Smooth muscle cell of the brain vasculature (primary cell): ENCODE data around the gene ZNF816.
"Not testable (repeated sequence)": the region's sequence is repeated elsewhere in the genome, so short reads cannot be mapped to it uniquely, and the experiment has no call there.

Experiments
- DNase-seq: peaks from one replicate; pipeline ENCODE4 v3.0.0-alpha.2; 2012; ENCODE audit warnings: low read depth, low spot score

ZNF816 gene

GRCh38 chr19:52962394-52963246 is at the start of gene ZNF816:
Gene ZNF816, minus strand, starts transcription at chr19:52962881. Its CDS starts 6,792 bp downstream, at chr19:52956089.
- peak; percentile 85 for DNase-seq

DNA sequence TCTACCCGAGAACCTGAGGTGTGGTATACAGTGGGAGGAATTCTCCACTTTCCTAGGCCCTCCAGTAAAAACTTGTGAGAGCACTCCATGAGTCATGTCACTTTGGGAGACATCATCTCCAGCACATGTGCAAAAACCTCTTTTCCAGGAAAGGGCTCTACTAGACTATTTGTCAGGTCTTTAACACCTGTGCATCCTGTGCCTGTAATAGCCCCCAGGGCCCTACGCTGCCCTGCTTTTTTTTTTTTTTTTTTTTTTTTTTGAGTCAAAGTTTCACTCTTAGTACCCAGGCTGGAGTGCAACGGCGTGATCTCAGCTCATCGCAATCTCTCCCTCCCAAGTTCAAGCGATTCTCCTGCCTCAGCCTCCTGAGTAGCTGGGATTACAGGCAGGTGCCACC is 49.3 kb upstream of the ZNF816 start:
- DNase-seq, result no peak

GRCh38 chr19:53010494-53010893 is 47.8 kb upstream of the ZNF816 start:
- DNase-seq, result no peak

- DNase-seq, result no peak
Measured at GRCh38 chr19:53008061-53008778, 45.5 kb upstream of the ZNF816 start.

- no peak for DNase-seq
Measured at GRCh38 chr19:53007606-53008005, 44.9 kb upstream of the ZNF816 start.

DNA sequence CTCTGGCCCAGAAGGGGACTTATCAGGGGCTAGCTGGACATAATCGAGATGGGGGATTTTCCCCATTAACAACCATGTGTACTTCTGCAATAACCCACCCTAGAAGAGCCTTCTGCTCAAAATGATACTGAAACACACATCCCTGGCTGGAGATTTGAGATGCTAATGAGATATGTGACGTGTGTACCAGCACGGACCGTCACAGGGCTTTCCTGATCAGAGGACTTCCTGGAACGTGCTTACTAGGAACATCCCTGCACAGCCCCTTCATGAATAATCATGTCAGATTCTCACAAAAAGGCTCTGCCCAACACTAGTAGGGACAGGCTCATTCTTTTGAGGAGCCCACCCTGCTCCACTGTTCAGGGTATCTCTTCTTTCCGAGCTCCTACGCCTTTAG is 44.5 kb upstream of the ZNF816 start:
- no peak for DNase-seq

DNA sequence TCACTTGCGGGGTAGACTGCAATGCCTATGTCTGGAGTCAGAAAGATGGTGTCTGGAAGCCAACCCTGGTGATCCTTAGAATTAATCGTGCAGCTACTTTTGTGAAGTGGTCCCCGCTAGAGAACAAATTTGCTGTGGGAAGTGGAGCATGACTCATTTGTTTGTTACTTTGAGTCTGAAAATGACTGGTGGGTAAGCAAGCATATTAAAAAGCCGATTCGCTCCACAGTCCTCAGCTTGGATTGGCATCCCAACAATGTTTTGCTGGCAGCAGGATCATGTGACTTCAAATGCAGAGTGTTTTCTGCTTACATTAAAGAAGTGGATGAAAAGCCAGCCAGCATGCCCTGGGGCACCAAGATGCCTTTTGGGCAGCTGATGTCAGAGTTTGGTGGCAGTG is 41.6 kb upstream of the ZNF816 start:
- no peak for DNase-seq

DNA sequence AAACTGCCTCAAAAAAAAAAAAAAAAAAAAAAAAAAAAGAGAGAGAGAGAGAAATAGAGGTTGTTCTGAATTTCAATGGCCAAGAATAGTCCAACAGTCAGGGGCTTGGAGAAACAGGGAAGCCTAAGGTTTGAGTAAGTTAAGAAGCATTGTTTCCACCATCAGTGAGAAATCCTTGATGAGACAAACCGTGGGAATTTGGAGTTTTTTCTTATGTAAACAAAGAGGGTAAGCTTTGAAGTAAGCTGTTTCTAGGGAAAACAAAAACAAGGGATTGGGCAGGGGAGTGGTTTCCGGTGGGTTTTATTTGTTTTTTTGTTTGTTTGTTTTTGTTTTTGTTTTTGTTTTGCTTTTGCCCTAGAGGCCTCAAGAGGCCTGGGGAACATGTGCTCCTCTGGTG is 39.8 kb upstream of the ZNF816 start:
- no peak for DNase-seq

- no peak for DNase-seq
Measured at GRCh38 chr19:52997975-52998374, 35.3 kb upstream of the ZNF816 start.

GRCh38 chr19:52995711-52996110 is 33.0 kb upstream of the ZNF816 start:
- no peak for DNase-seq

DNA sequence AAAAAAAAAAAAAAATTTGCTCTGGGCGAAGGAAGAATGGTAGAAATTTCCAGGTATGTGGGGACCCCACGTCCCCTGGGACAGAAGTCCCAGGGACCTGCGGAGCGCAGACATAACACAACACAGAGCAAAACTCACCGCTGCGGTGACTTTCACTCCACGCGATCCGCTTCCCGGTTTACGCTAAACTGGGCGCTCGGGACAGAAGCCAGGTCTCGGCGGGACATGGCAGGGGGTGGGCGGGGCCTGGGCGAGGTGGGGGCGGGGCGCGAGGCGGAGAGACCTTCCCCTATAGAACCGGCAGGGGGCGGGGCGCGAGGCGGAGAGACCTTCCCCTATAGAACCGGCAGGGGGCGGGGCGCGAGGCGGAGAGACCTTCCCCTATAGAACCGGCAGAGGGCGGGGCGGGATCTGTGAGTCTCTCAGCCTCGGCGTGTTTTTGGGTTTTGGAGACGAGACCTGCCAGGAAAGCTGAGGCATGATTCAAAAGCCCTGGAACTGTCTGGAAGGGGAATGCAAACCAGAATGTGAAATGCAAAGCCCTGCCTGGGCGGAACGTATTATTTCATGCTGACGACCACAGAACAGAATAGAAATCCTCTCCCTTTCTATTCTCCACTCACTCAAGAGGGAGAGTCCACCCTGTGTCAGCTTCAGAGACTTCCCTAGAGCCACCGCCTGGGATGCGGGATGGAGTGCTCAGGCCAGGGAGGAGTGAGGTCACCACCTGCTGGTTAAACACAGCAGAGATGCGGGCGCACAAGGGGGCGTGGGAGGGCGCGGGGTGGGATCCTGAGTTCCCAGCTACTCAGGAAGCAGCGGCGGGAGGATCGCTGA is 30.9 kb upstream of the ZNF816 start:
- DNase-seq, result peak; percentile 49

GRCh38 chr19:52992109-52993004 is 29.7 kb upstream of the ZNF816 start:
- DNase-seq, result no peak

DNA sequence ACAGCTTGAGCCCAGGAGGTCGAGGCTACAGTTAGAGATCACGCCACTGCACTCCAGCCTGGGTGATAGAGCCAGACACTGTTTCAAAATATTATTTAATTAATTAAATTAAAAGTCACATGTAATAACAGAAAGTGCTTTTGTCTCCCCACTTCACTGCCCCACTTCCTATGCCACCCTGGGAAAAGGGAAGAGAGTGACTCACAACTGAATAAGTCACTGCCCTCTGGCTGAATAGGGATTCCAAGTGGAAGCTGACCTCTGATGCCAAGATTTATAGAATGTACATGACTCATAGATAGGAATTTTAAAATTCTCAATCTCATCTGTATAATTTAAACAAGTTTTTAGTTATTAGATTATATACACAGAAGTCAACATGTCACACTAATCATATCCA is 28.8 kb upstream of the ZNF816 start:
- no peak for DNase-seq

DNA sequence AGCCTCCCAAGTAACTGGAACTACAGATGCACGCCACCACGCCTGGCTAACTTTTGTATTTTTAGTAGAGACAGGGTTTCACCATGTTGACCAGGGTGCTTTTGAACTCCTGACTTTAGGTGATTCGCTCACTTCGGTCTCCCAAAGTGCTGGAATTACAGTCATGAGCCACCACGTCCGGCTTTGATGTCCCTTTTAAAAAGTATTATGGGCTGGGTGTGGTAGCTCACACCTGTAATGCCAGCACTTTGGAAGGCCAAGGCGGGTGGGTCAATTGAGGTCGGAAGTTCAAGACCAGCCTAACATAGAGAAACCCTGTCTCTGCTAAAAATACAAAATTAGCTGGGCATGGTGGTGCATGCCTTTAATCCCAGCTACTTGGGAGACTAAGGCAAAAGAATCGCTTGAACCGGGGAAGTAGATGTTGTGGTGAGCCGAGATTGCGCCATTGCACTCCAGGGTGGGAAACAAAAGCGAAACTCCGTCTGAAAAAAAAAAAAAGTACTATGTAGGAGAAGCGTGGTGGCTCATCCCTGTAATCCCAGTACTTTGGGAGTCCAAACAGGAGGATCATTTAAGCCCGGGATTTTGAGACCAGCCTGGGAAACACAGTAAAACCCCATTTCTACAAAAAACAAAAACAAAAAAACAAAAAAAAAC is 28.2 kb upstream of the ZNF816 start:
- DNase-seq, result no peak

DNA sequence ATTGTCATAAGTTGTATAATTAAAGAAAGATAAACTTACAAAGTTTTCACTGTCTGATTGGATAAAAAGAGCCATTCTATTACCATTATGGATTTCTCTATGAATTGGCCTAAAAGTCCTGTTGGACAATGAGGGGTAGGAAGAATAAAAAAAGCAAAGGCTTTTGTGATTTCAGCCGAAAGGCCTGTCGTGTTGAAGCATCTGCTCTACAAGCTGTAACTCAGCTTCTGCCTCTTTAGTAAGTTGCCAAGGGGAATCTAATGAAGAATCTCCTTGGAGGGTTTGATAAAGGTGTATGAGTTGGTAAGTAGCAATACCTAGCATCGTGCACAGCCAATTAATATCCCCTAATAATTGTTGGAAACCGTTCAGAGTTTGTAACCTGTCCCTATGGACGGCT is 25.8 kb upstream of the ZNF816 start:
- no peak for DNase-seq

- no peak for DNase-seq
Measured at GRCh38 chr19:52987221-52987620, 24.5 kb upstream of the ZNF816 start.

- not testable (repeated sequence) for DNase-seq
Measured at GRCh38 chr19:52983167-52983566, 20.5 kb upstream of the ZNF816 start.

GRCh38 chr19:52981329-52981728 is 18.6 kb upstream of the ZNF816 start:
- DNase-seq, result no peak

GRCh38 chr19:52967772-52968171 is 5.1 kb upstream of the ZNF816 start:
- DNase-seq, result no peak

DNA sequence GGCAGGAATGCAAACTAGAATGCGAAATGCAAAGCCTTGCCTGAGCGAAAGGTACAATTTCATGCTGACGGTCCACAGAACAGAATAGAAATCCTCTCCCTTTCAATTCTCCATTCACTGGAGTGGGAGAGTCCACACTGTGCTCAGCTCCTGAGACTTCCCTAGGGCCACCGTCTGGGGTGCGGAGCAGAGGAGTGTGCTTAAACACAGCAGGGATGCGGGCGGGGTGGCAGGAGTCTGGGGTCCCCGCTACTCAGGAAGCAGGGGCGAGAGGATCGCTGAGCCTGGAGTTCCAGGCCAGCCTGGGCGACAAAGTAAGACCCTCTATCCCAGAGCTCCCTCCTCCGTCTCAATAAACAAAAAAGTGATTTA is 552 bp upstream of the ZNF816 start:
- no peak for DNase-seq

- DNase-seq, result no peak
Measured at GRCh38 chr19:52961981-52962380, 700 bp downstream of the ZNF816 start.
